Pons (tissue), 1 donor: Measurements from ENCODE around the gene NAT14.
A peak's percentile ranks its signal among the peaks of the same experiment; 100 is the strongest.
"Not testable (repeated sequence)": the region's sequence is repeated elsewhere in the genome, so short reads cannot be mapped to it uniquely, and the experiment has no call there.

Source experiments
- DNase-seq: peaks from one replicate; pipeline ENCODE4 v3.0.0-alpha.2; 2016; ENCODE audit warnings: low spot score

The NAT14 gene

GRCh38 chr19:55503157-55503501, 18.1 kb downstream of the NAT14 start:
- no peak for DNase-seq

GRCh38 chr19:55503502-55504251, 18.7 kb downstream of the NAT14 start:
- peak; percentile 96 for DNase-seq

GRCh38 chr19:55504252-55504603, 19.2 kb downstream of the NAT14 start:
- DNase-seq = no peak

- DNase-seq = no peak
Measured at GRCh38 chr19:55504981-55505380, 20.0 kb downstream of the NAT14 start.

- DNase-seq = no peak
Measured at GRCh38 chr19:55508120-55508519, 23.1 kb downstream of the NAT14 start.

- DNase-seq = peak; percentile 93
Measured at GRCh38 chr19:55516878-55517620, 32.1 kb downstream of the NAT14 start.

- no peak for DNase-seq
Measured at GRCh38 chr19:55519451-55520311, 34.7 kb downstream of the NAT14 start.

GRCh38 chr19:55520691-55521292, 35.8 kb downstream of the NAT14 start:
- DNase-seq = no peak

GRCh38 chr19:55525289-55526101, 40.5 kb downstream of the NAT14 start:
- DNase-seq = no peak

- peak; percentile 13 for DNase-seq
Measured at GRCh38 chr19:55526216-55527196, 41.5 kb downstream of the NAT14 start.

- DNase-seq = no peak
Measured at GRCh38 chr19:55527197-55528029, 42.4 kb downstream of the NAT14 start.

GRCh38 chr19:55528030-55528803, 43.2 kb downstream of the NAT14 start:
- DNase-seq = no peak

GRCh38 chr19:55529636-55530234, 44.7 kb downstream of the NAT14 start:
- DNase-seq = no peak

- DNase-seq = no peak
Measured at GRCh38 chr19:55530996-55531395, 46.0 kb downstream of the NAT14 start.

GRCh38 chr19:55534280-55534679, 49.3 kb downstream of the NAT14 start:
- not testable (repeated sequence) for DNase-seq

- DNase-seq = no peak
Measured at GRCh38 chr19:55535173-55535964, 50.4 kb downstream of the NAT14 start.

GRCh38 chr19:55535965-55536350, 51.0 kb downstream of the NAT14 start:
- no peak for DNase-seq
